Fibroblast of the aortic adventitia (primary cell): ENCODE data around the gene MAP3K12. TPM values are rescaled to one million over a fixed set of nuclear protein-coding genes. Genes with fewer than 3 reads are reported as not detected.
"Not testable (repeated sequence)": the region's sequence is repeated elsewhere in the genome, so short reads cannot be mapped to it uniquely, and the experiment has no call there.

ENCODE experiments used
- DNase-seq: peaks from one replicate; pipeline ENCODE4 v3.0.0-alpha.2; 2010; ENCODE audit warnings: low read depth
- H3K4me3 ChIP-seq: 2 replicates; pipeline ENCODE4 v1.5.1; 2011; ENCODE audit warnings: low read depth, mild to moderate bottlenecking, control low read depth, low read length, moderate library complexity
- CTCF ChIP-seq: IDR thresholded peaks from 2 replicates; pipeline ENCODE4 v1.5.1; 2011; ENCODE audit warnings: mild to moderate bottlenecking, low read length, control low read depth, inconsistent platforms; ENCODE audit not compliant: insufficient read depth
- total RNA-seq: library from RNA; depleted of rRNA; stranded (reverse); fragments of >200 nt; gene quantifications from 2 replicates; pipeline ENCODE4 v1.2.3, GENCODE V29; 2012; ENCODE audit warnings: low replicate concordance

The MAP3K12 gene
- total RNA-seq, 1 donor, result 32.1 TPM

GRCh38 chr12:53456654-53457366 is 42.4 kb downstream of the MAP3K12 start:
- DNase-seq, result no peak
- TF ChIP-seq CTCF, result no peak
- no peak overlapping the region for H3K4me3 ChIP-seq

DNA sequence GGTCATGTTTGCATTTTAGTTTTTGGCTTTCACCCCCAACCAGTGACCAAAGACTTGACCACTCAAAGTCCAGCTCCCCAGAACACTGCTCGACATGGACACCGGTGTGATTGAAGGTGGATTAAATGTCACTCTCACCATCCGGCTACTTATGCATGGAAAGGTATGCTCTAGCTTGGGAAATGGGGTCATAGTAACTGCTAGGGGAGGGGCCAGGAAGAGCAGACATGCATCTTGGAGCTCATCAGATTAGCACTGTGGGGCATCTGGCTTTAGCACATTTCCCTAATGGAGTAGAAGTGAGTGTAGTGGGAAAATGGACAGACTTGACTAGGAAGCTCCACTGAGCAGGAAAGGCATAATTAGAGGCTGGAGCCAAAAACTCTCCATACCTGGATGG is 44.6 kb downstream of the MAP3K12 start:
- peak overlapping the region; percentile 76 for H3K4me3 ChIP-seq
- no peak for DNase-seq
- no peak for TF ChIP-seq CTCF

- no peak for DNase-seq
- H3K4me3 ChIP-seq, result peak overlapping the region; percentile 76
- TF ChIP-seq CTCF, result no peak
Observed at GRCh38 chr12:53453953-53454640, 45.2 kb downstream of the MAP3K12 start.

GRCh38 chr12:53452159-53453077 is 46.8 kb downstream of the MAP3K12 start:
- TF ChIP-seq CTCF, result no peak
- peak overlapping the region; percentile 76 for H3K4me3 ChIP-seq
- peak; percentile 85 for DNase-seq

DNA sequence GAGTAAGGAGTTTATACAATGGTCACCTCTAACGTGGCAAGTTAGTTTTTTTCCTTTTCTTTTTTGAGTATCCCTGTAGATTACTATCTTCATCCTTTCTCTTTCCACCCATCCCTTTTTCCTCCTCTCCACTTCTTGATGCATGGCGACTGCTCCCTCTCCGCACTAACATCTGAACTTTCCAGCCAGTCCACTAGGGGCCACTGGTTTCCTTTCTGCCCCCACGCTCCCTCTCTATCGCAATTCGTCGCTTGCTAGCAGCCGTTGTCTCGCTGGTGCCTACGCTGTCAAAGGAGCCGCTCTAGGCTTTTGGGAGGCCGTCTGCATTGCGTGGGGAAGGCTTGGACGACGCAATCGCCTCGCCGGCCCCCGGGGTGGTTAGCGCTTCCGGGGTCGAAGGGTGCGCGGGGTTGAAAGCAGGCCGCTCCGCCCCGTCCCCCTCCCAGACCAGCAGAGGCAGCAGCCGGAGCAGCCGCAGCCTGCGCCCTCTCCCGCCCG is 47.5 kb downstream of the MAP3K12 start, which contains the start of gene PCBP2:
TSS of gene PCBP2 (plus strand) at position 442 of the 498 bp plus-strand sequence. CDS start 2,699 bp downstream, outside the sequence.
- peak within 1 kb of the TSS; percentile 76 for H3K4me3 ChIP-seq
- TF ChIP-seq CTCF, result peak; percentile 89
- DNase-seq, result peak; percentile 100

- H3K4me3 ChIP-seq, result no peak overlapping the region
- no peak for TF ChIP-seq CTCF
- no peak for DNase-seq
Observed at GRCh38 chr12:53450936-53451335, 48.3 kb downstream of the MAP3K12 start.

- DNase-seq, H3K4me3 ChIP-seq: not testable (repeated sequence)
Observed at GRCh38 chr12:53444593-53445325, 54.5 kb downstream of the MAP3K12 start.
